HEK293 (cell line): ENCODE measurements around the gene ASF1A.

Experiments used
- ZNF121 ChIP-seq: fragments of 450-650 bp; formaldehyde crosslinking; IDR thresholded peaks from 2 replicates; pipeline ENCODE4 v1.5.1; 2016; ENCODE audit warnings: missing biosample characterization, missing genetic modification characterization
- ZNF138 ChIP-seq: fragments of 450-650 bp; formaldehyde crosslinking; IDR thresholded peaks from 2 replicates; pipeline ENCODE4 v1.5.1; 2016; ENCODE audit warnings: missing biosample characterization, missing genetic modification characterization, borderline replicate concordance
- ZNF146 ChIP-seq: fragments of 450-650 bp; formaldehyde crosslinking; IDR thresholded peaks from 2 replicates; pipeline ENCODE4 v1.5.1; 2016; ENCODE audit warnings: missing biosample characterization, missing genetic modification characterization
- ZNF2 ChIP-seq: fragments of 450-650 bp; formaldehyde crosslinking; IDR thresholded peaks from 2 replicates; pipeline ENCODE4 v1.5.1; 2016; ENCODE audit warnings: missing biosample characterization, missing genetic modification characterization
- ZNF292 ChIP-seq: fragments of 450-650 bp; formaldehyde crosslinking; IDR thresholded peaks from 2 replicates; pipeline ENCODE4 v1.5.1; 2016; ENCODE audit warnings: low read depth, missing biosample characterization, missing genetic modification characterization, borderline replicate concordance
- ZNF423 ChIP-seq: fragments of 450-650 bp; formaldehyde crosslinking; IDR thresholded peaks from 2 replicates; pipeline ENCODE4 v1.5.1; 2016; ENCODE audit warnings: missing biosample characterization, missing genetic modification characterization
- ZNF501 ChIP-seq: fragments of 450-650 bp; formaldehyde crosslinking; IDR thresholded peaks from 2 replicates; pipeline ENCODE4 v1.5.1; 2016; ENCODE audit warnings: missing biosample characterization, missing genetic modification characterization
- ZNF549 ChIP-seq: fragments of 450-650 bp; IDR thresholded peaks from 2 replicates; pipeline ENCODE4 v1.5.1; 2018; ENCODE audit warnings: missing biosample characterization, missing genetic modification characterization, mild to moderate bottlenecking, inconsistent platforms, moderate library complexity
- TF ChIP-seq, protein P1 (sequence below): fragments of 450-650 bp; formaldehyde crosslinking; IDR thresholded peaks from 2 replicates; pipeline ENCODE4 v1.5.1; 2016; ENCODE audit warnings: missing biosample characterization, missing genetic modification characterization
- TF ChIP-seq, protein P2 (sequence below): fragments of 450-650 bp; formaldehyde crosslinking; IDR thresholded peaks from 2 replicates; pipeline ENCODE4 v1.5.1; 2016; ENCODE audit warnings: missing biosample characterization, missing genetic modification characterization
- TF ChIP-seq, protein P3 (sequence below): fragments of 450-650 bp; formaldehyde crosslinking; conservative IDR thresholded peaks from 2 replicates; pipeline ENCODE4 v1.5.1; 2016; ENCODE audit warnings: low read depth, missing biosample characterization, missing genetic modification characterization
- TF ChIP-seq, protein P4 (sequence below): fragments of 450-650 bp; formaldehyde crosslinking; IDR thresholded peaks from 2 replicates; pipeline ENCODE4 v1.5.1; 2016; ENCODE audit warnings: missing biosample characterization, missing genetic modification characterization
- TF ChIP-seq, protein P5 (sequence below): fragments of 450-650 bp; formaldehyde crosslinking; IDR thresholded peaks from 2 replicates; pipeline ENCODE4 v1.5.1; 2016; ENCODE audit warnings: missing biosample characterization, missing genetic modification characterization
- TF ChIP-seq, protein P6 (sequence below): fragments of 450-650 bp; formaldehyde crosslinking; IDR thresholded peaks from 2 replicates; pipeline ENCODE4 v1.5.1; 2016; ENCODE audit warnings: missing biosample characterization, missing genetic modification characterization

DNA sequence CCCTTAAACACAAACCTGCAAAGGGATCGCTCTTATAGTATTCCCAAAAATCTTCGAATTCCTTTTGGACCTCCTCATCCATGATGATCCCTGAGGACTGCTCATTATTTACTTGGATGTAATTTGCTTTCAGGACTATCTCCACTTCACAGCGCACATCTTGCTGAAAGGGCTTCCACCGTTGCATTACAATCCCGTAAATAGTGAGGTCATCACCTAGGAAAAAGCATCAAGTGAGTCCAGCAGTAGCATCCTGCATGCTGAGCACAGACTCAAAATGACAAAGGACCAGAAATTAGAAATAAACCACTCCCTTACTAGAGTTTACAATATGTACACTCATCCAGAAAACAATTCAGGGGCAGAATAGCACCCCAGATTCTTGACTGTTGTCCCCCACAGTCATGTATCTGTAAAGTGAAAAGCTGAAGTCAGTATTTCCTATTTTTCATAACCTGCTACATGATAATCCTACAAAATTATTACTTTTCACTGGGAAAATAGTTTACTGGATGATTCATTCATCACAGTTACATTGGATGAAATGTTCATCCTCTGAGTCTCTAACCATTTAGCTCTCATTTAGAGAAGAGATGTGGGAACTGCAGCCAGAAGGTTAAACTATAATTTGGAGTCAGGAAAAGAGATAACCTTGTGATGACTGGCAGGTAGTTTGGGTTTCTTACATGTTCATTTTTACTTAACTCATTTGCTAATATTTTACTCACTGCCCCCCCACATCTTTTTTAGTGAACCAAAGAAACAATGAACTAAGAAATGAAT, 23.8 kb downstream of the ASF1A start:
- TF ChIP-seq, protein P1, sequence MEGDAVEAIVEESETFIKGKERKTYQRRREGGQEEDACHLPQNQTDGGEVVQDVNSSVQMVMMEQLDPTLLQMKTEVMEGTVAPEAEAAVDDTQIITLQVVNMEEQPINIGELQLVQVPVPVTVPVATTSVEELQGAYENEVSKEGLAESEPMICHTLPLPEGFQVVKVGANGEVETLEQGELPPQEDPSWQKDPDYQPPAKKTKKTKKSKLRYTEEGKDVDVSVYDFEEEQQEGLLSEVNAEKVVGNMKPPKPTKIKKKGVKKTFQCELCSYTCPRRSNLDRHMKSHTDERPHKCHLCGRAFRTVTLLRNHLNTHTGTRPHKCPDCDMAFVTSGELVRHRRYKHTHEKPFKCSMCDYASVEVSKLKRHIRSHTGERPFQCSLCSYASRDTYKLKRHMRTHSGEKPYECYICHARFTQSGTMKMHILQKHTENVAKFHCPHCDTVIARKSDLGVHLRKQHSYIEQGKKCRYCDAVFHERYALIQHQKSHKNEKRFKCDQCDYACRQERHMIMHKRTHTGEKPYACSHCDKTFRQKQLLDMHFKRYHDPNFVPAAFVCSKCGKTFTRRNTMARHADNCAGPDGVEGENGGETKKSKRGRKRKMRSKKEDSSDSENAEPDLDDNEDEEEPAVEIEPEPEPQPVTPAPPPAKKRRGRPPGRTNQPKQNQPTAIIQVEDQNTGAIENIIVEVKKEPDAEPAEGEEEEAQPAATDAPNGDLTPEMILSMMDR (tag by site-specific recombination) = no peak
- TF ChIP-seq, protein P2, sequence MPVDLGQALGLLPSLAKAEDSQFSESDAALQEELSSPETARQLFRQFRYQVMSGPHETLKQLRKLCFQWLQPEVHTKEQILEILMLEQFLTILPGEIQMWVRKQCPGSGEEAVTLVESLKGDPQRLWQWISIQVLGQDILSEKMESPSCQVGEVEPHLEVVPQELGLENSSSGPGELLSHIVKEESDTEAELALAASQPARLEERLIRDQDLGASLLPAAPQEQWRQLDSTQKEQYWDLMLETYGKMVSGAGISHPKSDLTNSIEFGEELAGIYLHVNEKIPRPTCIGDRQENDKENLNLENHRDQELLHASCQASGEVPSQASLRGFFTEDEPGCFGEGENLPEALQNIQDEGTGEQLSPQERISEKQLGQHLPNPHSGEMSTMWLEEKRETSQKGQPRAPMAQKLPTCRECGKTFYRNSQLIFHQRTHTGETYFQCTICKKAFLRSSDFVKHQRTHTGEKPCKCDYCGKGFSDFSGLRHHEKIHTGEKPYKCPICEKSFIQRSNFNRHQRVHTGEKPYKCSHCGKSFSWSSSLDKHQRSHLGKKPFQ (tag by site-specific recombination) = no peak
- TF ChIP-seq ZNF146 (tag by site-specific recombination) (no peak), ZNF138 (tag by site-specific recombination) (no peak), ZNF121 (tag by site-specific recombination) (no peak), ZNF549 (no peak), ZNF292 (no peak), ZNF423 (tag by site-specific recombination) (no peak), ZNF2 (no peak), ZNF501 (tag by site-specific recombination) (no peak)
- TF ChIP-seq, protein P3, sequence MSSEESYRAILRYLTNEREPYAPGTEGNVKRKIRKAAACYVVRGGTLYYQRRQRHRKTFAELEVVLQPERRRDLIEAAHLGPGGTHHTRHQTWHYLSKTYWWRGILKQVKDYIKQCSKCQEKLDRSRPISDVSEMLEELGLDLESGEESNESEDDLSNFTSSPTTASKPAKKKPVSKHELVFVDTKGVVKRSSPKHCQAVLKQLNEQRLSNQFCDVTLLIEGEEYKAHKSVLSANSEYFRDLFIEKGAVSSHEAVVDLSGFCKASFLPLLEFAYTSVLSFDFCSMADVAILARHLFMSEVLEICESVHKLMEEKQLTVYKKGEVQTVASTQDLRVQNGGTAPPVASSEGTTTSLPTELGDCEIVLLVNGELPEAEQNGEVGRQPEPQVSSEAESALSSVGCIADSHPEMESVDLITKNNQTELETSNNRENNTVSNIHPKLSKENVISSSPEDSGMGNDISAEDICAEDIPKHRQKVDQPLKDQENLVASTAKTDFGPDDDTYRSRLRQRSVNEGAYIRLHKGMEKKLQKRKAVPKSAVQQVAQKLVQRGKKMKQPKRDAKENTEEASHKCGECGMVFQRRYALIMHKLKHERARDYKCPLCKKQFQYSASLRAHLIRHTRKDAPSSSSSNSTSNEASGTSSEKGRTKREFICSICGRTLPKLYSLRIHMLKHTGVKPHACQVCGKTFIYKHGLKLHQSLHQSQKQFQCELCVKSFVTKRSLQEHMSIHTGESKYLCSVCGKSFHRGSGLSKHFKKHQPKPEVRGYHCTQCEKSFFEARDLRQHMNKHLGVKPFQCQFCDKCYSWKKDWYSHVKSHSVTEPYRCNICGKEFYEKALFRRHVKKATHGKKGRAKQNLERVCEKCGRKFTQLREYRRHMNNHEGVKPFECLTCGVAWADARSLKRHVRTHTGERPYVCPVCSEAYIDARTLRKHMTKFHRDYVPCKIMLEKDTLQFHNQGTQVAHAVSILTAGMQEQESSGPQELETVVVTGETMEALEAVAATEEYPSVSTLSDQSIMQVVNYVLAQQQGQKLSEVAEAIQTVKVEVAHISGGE (tag by site-specific recombination) = no peak
- TF ChIP-seq, protein P4, sequence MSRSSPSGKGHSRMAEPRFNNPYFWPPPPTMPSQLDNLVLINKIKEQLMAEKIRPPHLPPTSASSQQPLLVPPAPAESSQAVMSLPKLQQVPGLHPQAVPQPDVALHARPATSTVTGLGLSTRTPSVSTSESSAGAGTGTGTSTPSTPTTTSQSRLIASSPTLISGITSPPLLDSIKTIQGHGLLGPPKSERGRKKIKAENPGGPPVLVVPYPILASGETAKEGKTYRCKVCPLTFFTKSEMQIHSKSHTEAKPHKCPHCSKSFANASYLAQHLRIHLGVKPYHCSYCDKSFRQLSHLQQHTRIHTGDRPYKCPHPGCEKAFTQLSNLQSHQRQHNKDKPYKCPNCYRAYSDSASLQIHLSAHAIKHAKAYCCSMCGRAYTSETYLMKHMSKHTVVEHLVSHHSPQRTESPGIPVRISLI = no peak
- TF ChIP-seq, protein P5, sequence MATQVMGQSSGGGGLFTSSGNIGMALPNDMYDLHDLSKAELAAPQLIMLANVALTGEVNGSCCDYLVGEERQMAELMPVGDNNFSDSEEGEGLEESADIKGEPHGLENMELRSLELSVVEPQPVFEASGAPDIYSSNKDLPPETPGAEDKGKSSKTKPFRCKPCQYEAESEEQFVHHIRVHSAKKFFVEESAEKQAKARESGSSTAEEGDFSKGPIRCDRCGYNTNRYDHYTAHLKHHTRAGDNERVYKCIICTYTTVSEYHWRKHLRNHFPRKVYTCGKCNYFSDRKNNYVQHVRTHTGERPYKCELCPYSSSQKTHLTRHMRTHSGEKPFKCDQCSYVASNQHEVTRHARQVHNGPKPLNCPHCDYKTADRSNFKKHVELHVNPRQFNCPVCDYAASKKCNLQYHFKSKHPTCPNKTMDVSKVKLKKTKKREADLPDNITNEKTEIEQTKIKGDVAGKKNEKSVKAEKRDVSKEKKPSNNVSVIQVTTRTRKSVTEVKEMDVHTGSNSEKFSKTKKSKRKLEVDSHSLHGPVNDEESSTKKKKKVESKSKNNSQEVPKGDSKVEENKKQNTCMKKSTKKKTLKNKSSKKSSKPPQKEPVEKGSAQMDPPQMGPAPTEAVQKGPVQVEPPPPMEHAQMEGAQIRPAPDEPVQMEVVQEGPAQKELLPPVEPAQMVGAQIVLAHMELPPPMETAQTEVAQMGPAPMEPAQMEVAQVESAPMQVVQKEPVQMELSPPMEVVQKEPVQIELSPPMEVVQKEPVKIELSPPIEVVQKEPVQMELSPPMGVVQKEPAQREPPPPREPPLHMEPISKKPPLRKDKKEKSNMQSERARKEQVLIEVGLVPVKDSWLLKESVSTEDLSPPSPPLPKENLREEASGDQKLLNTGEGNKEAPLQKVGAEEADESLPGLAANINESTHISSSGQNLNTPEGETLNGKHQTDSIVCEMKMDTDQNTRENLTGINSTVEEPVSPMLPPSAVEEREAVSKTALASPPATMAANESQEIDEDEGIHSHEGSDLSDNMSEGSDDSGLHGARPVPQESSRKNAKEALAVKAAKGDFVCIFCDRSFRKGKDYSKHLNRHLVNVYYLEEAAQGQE = no peak
- TF ChIP-seq, protein P6, sequence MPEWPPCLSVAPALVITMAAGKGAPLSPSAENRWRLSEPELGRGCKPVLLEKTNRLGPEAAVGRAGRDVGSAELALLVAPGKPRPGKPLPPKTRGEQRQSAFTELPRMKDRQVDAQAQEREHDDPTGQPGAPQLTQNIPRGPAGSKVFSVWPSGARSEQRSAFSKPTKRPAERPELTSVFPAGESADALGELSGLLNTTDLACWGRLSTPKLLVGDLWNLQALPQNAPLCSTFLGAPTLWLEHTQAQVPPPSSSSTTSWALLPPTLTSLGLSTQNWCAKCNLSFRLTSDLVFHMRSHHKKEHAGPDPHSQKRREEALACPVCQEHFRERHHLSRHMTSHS (tag by site-specific recombination) = no peak
